HEK293T (cell line): ENCODE results near the gene C12orf54.

Experiments used
- BHLHE40 ChIP-seq: fragments of 450-650 bp; IDR thresholded peaks from 2 replicates; pipeline ENCODE4 v1.6.1; 2016; ENCODE audit warnings: mild to moderate bottlenecking, moderate library complexity, borderline replicate concordance
- FOXM1 ChIP-seq: fragments of 450-650 bp; IDR thresholded peaks from 2 replicates; pipeline ENCODE4 v1.6.1; 2017; ENCODE audit warnings: mild to moderate bottlenecking, borderline replicate concordance
- HDGF ChIP-seq: fragments of 450-650 bp; IDR thresholded peaks from 2 replicates; pipeline ENCODE4 v1.6.1; 2017; ENCODE audit warnings: antibody characterized with exemption, borderline replicate concordance
- LEF1 ChIP-seq: fragments of 450-650 bp; IDR thresholded peaks from 2 replicates; pipeline ENCODE4 v1.6.1; 2017; ENCODE audit warnings: mild to moderate bottlenecking, borderline replicate concordance
- NFRKB ChIP-seq: fragments of 450-650 bp; IDR thresholded peaks from 2 replicates; pipeline ENCODE4 v1.6.1; 2016; ENCODE audit warnings: mild to moderate bottlenecking, moderate library complexity
- SP1 ChIP-seq: fragments of 450-650 bp; IDR thresholded peaks from 2 replicates; pipeline ENCODE4 v1.6.1; 2017
- SUZ12 ChIP-seq: fragments of 450-650 bp; IDR thresholded peaks from 2 replicates; pipeline ENCODE4 v1.6.1; 2016; ENCODE audit warnings: mild to moderate bottlenecking
- TF ChIP-seq, protein P1 (sequence below): fragments of 450-650 bp; IDR thresholded peaks from 2 replicates; pipeline ENCODE4 v1.6.1; 2016

DNA sequence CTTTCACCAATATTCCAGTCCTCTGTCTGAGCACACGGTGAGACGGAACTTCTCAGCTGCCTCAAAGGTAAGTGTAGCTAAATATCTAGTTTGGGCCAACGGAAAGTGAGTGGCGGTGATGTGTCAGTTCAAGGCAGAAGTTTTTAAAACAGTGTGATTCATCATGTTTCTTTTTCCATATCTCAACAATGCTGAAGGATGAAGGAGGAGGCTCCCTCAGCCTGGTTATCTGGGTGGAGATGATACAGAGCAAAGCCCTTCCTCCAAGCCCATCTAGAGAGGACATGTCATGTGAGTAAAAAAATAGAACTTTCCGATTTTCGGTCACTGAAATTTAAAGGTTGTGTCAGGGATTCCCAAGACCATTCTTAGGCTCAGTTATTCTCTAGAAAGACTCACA is 23.0 kb upstream of the C12orf54 start:
- TF ChIP-seq, protein P1, sequence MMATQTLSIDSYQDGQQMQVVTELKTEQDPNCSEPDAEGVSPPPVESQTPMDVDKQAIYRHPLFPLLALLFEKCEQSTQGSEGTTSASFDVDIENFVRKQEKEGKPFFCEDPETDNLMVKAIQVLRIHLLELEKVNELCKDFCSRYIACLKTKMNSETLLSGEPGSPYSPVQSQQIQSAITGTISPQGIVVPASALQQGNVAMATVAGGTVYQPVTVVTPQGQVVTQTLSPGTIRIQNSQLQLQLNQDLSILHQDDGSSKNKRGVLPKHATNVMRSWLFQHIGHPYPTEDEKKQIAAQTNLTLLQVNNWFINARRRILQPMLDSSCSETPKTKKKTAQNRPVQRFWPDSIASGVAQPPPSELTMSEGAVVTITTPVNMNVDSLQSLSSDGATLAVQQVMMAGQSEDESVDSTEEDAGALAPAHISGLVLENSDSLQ, result no peak
- TF ChIP-seq HDGF (no peak), FOXM1 (no peak), LEF1 (no peak), BHLHE40 (no peak), SUZ12 (no peak), NFRKB (no peak), SP1 (no peak)
